ENCODE results near the gene ZNF335.

DNA sequence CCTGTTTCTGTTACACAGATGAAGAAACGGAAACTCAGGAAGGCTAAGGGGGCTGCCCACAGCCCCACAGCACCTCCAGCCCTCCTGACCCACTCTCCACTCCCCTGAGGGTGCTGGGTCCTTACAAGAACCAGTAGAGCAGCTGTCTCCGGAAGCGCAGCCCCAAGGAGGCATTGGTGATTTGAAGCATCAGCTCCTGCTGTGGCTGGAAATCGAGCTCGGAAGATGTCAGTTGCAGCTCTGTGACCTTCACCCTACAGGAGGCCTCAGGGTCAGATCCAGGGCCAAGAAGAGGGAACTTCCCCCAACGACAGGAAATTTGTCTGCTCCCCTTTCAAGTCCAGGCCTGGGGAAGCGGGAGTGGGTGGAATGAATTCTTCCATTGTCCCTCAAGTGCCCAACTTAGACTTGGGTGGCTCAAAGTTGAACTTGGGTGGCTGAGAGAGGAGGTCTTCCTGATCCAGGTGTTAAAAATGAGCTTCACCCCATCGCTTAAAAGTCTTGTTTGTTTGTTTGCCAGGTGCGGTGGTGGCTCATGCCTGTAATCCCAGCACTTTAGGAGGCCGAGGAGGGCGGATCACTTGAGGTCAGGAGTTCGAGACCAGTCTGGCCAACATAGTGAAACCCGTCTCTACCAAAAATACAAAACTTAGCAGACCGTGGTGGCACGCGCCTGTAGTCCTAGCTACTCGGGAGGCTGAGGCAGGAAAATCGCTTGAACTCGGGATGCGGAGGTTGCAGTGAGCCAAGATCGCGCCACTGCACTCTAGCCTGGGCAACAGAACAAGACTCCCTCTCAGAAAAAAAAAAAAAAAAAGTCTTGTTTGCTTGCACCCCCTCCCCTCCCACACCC, 62.0 kb downstream of the ZNF335 start:
- no peak for TF ChIP-seq EZH2 (IDR thresholded peaks at IDR 0.05; ENCODE audit: insufficient read depth, poor library complexity, severe bottlenecking)
- no peak for TF ChIP-seq EZH2phosphoT487 (IDR thresholded peaks at IDR 0.05; ENCODE audit: insufficient read depth, low read depth)
